Endothelial cell of umbilical vein (primary cell): ENCODE results near the gene PTPRD. TPM values are rescaled to one million over a fixed set of nuclear protein-coding genes. Genes with fewer than 3 reads are reported as not detected.

Experiments used
- BruUV-seq: library from RNA; stranded (reverse); fragments of 400-500 nt; replicated peaks from 2 replicates; lab custom pipeline; 2021; lab: Mats Ljungman, UMichigan
- CTCF ChIA-PET: fragments of 300-600, 350-600 bp; sonication (Branson Sonifier 250); formaldehyde crosslinking; loops from one replicate; lab custom pipeline; 2021; ENCODE audit warnings: antibody characterized with exemption, inconsistent platforms; lab: Charles Lee
- POLR2A ChIA-PET: fragments of 300-600, 350-600 bp; sonication (Branson Sonifier 250); formaldehyde crosslinking; loops from one replicate; lab custom pipeline; 2021; ENCODE audit warnings: antibody characterized with exemption, inconsistent platforms; lab: Charles Lee
- DNase-seq: peaks from one replicate; pipeline ENCODE4 v3.0.0-alpha.2; 2011; ENCODE audit warnings: low read depth, low spot score
- FAIRE-seq: peaks from 2 replicates; lab custom pipeline; 2011; peaks lifted over from hg19 to GRCh38; lab: Jason Lieb, UNC
- H2AFZ ChIP-seq: 2 replicates; pipeline ENCODE4 v1.6.0; 2012; ENCODE audit warnings: low read depth, low read length, control low read depth, inconsistent platforms
- H3K27ac ChIP-seq: 2 replicates; pipeline ENCODE4 v1.5.1; 2011; ENCODE audit warnings: low read depth, mild to moderate bottlenecking, control low read depth, low read length, moderate library complexity; ENCODE audit not compliant: insufficient read depth
- H3K27me3 ChIP-seq, 2 experiments: 2 replicates each; pipeline versions ENCODE4 v1.6.0 to v1.6.1; 2011; ENCODE audit warnings: low read length in 2 of 2, mixed read lengths in 1 of 2; ENCODE audit not compliant: control insufficient read depth in 2 of 2, insufficient read depth in 2 of 2
- H3K36me3 ChIP-seq, 2 experiments: 2 replicates in 1 of 2; 3 replicates in 1 of 2; pipeline ENCODE4 v1.5.1; 2011; ENCODE audit warnings: low read length in 2 of 2, mild to moderate bottlenecking in 1 of 2, moderate library complexity in 1 of 2; ENCODE audit not compliant: control insufficient read depth in 2 of 2, insufficient read depth in 2 of 2; ENCODE audit errors: extremely low read depth in 1 of 2
- H3K4me1 ChIP-seq: 3 replicates; pipeline ENCODE4 v1.5.1; 2011; ENCODE audit warnings: mild to moderate bottlenecking, low read length; ENCODE audit not compliant: control insufficient read depth, insufficient read depth; ENCODE audit errors: extremely low read depth
- H3K4me2 ChIP-seq: 2 replicates; pipeline ENCODE4 v1.6.1; 2011; ENCODE audit warnings: low read length, control low read depth, mixed read lengths; ENCODE audit not compliant: insufficient read depth
- H3K4me3 ChIP-seq, 3 experiments: fragments of 200-600 bp in 1 of 3; sonication (generic), shearing (Covaris generic) in 1 of 3; replicated peaks in 1 of 3; 2 replicates each; pipeline ENCODE4 v1.5.1; 2011 to 2016; ENCODE audit warnings: control low read depth in 3 of 3, low read length in 3 of 3, mild to moderate bottlenecking in 2 of 3, inconsistent platforms in 1 of 3, low read depth in 1 of 3, moderate library complexity in 1 of 3; ENCODE audit not compliant: insufficient read depth in 1 of 3
- H3K79me2 ChIP-seq: 2 replicates; pipeline ENCODE4 v1.6.0; 2012; ENCODE audit warnings: low read length, inconsistent platforms; ENCODE audit not compliant: control insufficient read depth, insufficient read depth
- H3K9ac ChIP-seq: replicated peaks from 2 replicates; pipeline ENCODE3; 2011; ENCODE audit warnings: low read length, control low read depth; ENCODE audit not compliant: insufficient read depth; ENCODE audit errors: extremely low read depth
- H3K9me1 ChIP-seq: replicated peaks from 3 replicates; pipeline ENCODE4 v1.6.0; 2011; ENCODE audit warnings: mild to moderate bottlenecking, low read length; ENCODE audit not compliant: control insufficient read depth, insufficient read depth; ENCODE audit errors: extremely low read depth
- H3K9me3 ChIP-seq: replicated peaks from 2 replicates; pipeline ENCODE4 v1.5.1; 2012; ENCODE audit warnings: low read length, inconsistent platforms; ENCODE audit not compliant: control insufficient read depth, insufficient read depth
- H4K20me1 ChIP-seq: replicated peaks from 2 replicates; pipeline ENCODE3; 2011; ENCODE audit warnings: mild to moderate bottlenecking, low read length; ENCODE audit not compliant: control insufficient read depth, insufficient read depth; ENCODE audit errors: extremely low read depth
- CTCF ChIP-seq, 2 donors: IDR thresholded peaks; 1 replicate in 1 of 2; 2 replicates in 1 of 2; pipeline ENCODE4 v1.5.1; 2011; ENCODE audit warnings: low read length in 2 of 2, mild to moderate bottlenecking in 2 of 2, moderate library complexity in 2 of 2, control low read depth in 1 of 2, inconsistent platforms in 1 of 2, low read depth in 1 of 2; ENCODE audit not compliant: insufficient read depth in 1 of 2; ENCODE audit errors: extremely low read depth in 1 of 2
- EZH2 ChIP-seq: IDR thresholded peaks from 2 replicates; pipeline ENCODE4 v1.6.1; 2012; ENCODE audit warnings: borderline replicate concordance, low read depth, mild to moderate bottlenecking, moderate library complexity, low read length, inconsistent platforms; ENCODE audit not compliant: severe bottlenecking
- FOS ChIP-seq: IDR thresholded peaks from 2 replicates; pipeline ENCODE4 v1.6.1; 2011; ENCODE audit warnings: mild to moderate bottlenecking, low read length, moderate library complexity, borderline replicate concordance; ENCODE audit not compliant: insufficient read depth
- GATA2 ChIP-seq: IDR thresholded peaks from 2 replicates; pipeline ENCODE4 v1.7.0; 2011; ENCODE audit warnings: low read depth, mild to moderate bottlenecking, moderate library complexity, mixed read lengths, low read length; ENCODE audit not compliant: insufficient read length, insufficient read depth
- JUN ChIP-seq: IDR thresholded peaks from 2 replicates; pipeline ENCODE4 v1.6.1; 2011; ENCODE audit warnings: borderline replicate concordance, low read depth; ENCODE audit not compliant: insufficient read length, insufficient read depth
- MAX ChIP-seq: IDR thresholded peaks from 2 replicates; pipeline ENCODE4 v1.6.1; 2011; ENCODE audit not compliant: insufficient read depth, insufficient read length
- dilution Hi-C: fragments of 300-500 bp; cut with MboI; formaldehyde crosslinking; loops from one replicate; pipeline ENCODE4 v1.15.0; 2019; ENCODE audit warnings: low sequenced_read_pairs; ENCODE audit not compliant: extremely low pct_ligation_motif_present
- intact Hi-C: fragments of 100-400 bp; cut with micrococcal nuclease; formaldehyde crosslinking; loops from one replicate; pipeline ENCODE4 v1.10.0; 2022
- polyA plus RNA-seq, 4 experiments: library from polyadenylated mRNA; depleted of rRNA in 3 of 4; stranded (reverse) in 3 of 4; unstranded in 1 of 4; fragments of >200 nt; gene quantifications; 2 replicates each; pipeline versions ENCODE4 v1.2.1 to v1.2.3, GENCODE V29; 2011 to 2012; ENCODE audit warnings: missing spikeins in 1 of 4
- total RNA-seq: library from RNA; stranded (reverse); gene quantifications from 2 replicates; pipeline ENCODE4 v1.2.3, GENCODE V29; 2021

PTPRD gene
- total and polyA plus RNA-seq, 2 donors (not counting 3 experiments of a cell fraction or from before 2014, with no cell fraction given): 5.5 to 5.7 TPM

DNA sequence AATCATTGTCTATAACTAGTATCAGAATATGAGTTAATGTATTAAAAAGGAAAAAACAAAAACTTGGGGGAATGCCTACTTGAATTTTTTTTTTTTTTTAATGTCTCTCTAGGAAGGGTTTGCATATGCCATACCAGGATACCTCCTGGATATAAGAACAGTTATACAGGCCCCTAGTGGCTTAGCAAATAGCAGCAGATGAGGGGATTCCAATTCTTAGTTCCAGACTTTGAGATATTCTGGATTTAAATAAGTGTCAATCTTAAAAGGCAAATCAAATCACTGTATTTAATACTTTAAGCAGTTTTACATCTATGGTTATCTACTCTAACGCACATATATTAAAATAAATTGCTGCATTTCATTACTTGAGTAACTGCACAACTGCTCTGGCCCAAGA is 1757.8 kb downstream of the PTPRD start:
- FAIRE-seq (no peak), DNase-seq (peak; percentile 29)
- CTCF ChIA-PET: no interaction called here
- H3K9ac ChIP-seq: no peak overlapping the region
- H3K27ac ChIP-seq: no peak overlapping the region
- H3K27me3 ChIP-seq: peaks cover 13 to 22% of the 10 kb centered on the region in 2 experiments
- TF ChIP-seq MAX (no peak), EZH2 (no peak), CTCF (IDR thresholded peaks at IDR 0.05; ENCODE audit: extremely low read depth in 1 of 2, insufficient read depth in 1 of 2, low read depth in 1 of 2, low read length in 2 of 2) (peak; percentile 12 to 24), FOS (no peak), GATA2 (no peak), JUN (no peak)
- dilution Hi-C loops: no loop called here
- no peaks in the 10 kb centered on the region for H3K79me2 ChIP-seq
- intact Hi-C loops: loop anchor here (5.0 to 10.0 kb wide), 3 partner anchors 368 to 1060 kb away; partner anchors contain the start of gene DMAC1
- H3K9me1 ChIP-seq: no peaks in the 10 kb centered on the region
- BruUV-seq: no TSS peak
- H4K20me1 ChIP-seq: no peaks in the 10 kb centered on the region
- no peak overlapping the region for H3K4me2 ChIP-seq
- H2AFZ ChIP-seq: no peak overlapping the region
- no peaks in the 10 kb centered on the region for H3K9me3 ChIP-seq
- peaks cover 4% of the 10 kb centered on the region for H3K4me1 ChIP-seq
- H3K4me3 ChIP-seq: no peak overlapping the region
- H3K36me3 ChIP-seq: no peaks in the 10 kb centered on the region
- POLR2A ChIA-PET: no interaction called here
